ENCODE measurements around the gene CLSTN3.
A peak's percentile ranks its signal among the peaks of the same experiment; 100 is the strongest.
"Not testable (repeated sequence)": the region's sequence is repeated elsewhere in the genome, so short reads cannot be mapped to it uniquely, and the experiment has no call there.

The CLSTN3 gene

GRCh38 chr12:7154042-7154441, 23.9 kb downstream of the CLSTN3 start:
- no peak for DNase-seq

DNA sequence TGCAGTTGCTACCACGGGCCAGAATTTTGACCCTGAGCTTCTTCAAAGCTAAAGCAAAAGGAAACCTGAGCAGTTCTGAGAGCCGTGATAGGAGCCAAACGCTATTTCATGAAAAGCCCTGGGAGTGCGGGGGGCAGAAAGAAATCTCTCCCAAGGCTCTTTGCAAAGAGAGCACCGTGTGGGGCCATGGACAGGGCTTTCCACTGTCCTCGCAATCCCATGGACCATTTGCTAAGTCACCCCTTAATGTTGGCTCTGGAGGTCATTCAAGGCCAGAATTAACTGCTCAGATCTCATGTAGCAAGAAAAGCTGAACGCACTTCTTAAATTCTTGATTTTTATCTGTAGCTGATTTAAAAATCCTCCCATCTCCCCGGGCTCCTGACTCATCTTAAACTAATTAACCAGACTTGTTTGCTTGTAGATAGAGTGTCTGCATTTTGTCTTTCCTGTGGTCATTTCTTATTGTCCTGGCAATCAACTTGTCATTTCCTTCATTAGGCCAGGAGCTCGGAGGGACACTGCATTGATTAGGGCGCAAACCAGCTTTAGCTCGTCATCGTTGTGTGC, 24.8 kb downstream of the CLSTN3 start:
- DNase-seq: no peak

GRCh38 chr12:7155471-7156034, 25.4 kb downstream of the CLSTN3 start:
- no peak for DNase-seq

DNA sequence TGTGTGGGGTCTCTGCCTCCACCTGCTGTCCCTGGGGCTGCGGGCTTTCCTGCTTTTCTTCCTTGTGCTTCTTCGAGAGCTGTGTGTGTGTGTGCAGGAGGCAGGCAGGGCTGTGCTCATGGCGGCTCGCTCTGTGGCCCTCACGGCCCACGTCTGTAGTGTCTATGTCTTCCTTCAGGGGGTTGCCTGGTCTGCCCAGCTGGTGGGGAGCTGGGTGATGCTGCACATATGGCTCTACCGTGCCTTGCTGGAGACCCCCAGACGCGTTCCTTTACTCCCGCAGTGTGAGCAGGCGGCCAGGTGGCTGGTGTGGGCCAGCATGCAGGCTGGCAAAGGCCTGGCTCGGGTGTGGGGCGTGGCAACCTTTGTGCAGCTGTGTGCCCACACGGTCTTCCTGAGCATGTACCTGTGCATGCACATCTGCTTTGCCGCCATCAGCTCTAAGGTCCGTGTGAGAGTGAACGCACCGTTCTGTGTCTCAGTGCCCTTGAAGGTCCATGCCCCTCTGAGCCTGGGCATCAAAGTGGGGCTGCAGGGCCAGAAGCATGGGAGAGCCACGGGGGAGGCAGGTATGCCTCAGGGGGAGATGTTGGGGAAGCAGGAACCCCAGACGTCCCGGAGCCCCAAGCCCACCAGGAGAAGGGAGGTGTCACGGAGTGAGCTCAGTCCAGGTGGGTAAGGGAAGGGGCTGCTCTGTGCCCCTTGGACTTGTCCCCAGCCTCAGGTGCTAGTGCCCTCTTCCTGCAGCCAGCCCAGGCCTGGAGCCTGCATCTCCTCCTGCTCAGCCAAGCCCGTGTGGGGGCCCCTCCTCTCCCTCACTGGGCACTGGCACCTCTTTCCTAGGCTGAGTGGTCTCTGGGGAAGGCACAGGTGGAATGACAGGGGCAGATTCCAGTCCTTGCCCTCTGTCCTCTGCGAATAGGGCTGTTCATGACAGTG, 26.4 kb downstream of the CLSTN3 start:
- DNase-seq: no peak

- no peak for DNase-seq
Observed at GRCh38 chr12:7157391-7157790, 27.2 kb downstream of the CLSTN3 start.

- DNase-seq: no peak
Observed at GRCh38 chr12:7158781-7159609, 28.8 kb downstream of the CLSTN3 start.

GRCh38 chr12:7160183-7160582, 30.0 kb downstream of the CLSTN3 start:
- no peak for DNase-seq

DNA sequence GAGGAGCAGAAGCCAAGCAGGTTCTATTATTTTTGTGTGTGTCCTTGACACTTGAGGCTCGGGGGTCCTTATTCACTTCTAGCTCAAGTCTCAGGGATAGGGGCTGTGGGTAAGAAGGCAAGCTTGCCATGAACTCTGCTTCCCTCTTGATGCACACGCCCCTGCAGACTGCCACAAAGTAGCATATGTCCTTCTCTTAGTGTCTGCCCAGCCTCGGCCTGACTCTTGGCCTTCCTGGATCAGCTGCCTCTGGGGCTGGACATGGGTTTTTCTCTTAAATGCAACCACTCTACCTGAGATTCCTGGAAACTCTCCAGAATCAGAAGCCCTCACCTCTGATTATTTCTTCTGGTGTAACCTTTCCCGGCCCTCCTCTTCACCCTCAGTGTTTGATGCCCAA, 31.2 kb downstream of the CLSTN3 start:
- DNase-seq: no peak

GRCh38 chr12:7161811-7162210, 31.6 kb downstream of the CLSTN3 start:
- DNase-seq: no peak

- no peak for DNase-seq
Observed at GRCh38 chr12:7162691-7163114, 32.5 kb downstream of the CLSTN3 start.

GRCh38 chr12:7169951-7170350, 39.8 kb downstream of the CLSTN3 start:
- DNase-seq: no peak

DNA sequence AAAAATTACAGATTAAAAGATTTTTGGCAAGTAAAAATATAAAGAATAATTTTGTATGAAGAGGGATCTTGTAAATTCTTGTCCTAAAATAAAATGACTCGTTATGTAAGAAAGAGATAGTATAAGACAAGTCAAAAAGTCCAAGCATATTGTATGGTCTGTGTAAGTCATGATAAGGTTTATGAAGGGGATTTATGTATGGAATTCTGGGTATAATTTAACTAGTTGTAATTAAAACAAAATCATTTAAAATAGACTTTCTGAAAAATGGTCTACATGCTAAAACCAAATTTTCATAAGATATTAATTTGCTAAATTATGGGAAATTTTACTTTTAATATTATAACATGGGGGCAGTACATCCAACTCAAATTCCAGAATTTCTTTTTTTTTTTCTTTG, 41.7 kb downstream of the CLSTN3 start:
- DNase-seq: no peak

DNA sequence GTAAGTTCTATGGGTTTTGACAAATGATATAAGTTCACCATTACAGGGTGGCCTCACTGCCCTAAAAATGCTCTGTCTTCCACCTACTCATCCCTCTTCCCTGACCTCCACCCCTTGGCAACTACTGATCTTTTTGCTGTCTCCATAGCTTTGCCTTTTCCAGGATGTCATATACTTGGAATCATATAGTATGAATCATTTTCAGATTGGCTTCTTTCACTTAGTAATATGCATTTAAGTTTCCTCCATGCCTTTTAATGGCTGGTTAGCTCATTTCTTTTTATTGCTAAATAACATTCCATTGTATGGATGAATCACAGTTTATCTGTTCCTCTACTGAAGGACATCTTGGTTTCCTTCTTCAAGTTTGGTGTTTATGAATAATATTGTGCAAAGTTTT, 45.3 kb downstream of the CLSTN3 start:
- no peak for DNase-seq

GRCh38 chr12:7176595-7176994, 46.4 kb downstream of the CLSTN3 start:
- DNase-seq: no peak

DNA sequence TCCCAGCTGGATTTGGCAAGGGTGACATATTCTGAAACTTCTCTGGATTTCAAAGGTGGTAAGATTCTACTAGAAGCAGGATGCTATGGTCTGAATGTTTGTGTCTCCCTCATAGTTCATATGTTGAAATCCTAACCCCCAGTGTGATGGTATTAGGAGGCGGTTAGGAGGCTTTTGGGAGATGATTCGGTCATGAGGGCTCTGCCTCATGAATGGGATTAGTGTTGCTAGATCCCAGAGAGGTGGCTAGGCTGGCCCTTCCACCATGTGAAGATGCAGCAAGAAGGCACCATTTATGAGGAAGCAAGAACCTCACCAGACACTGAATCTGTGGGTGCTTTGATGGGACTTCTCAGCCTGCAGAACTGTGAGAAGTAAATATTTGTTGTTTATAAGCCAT, 48.3 kb downstream of the CLSTN3 start:
- no peak for DNase-seq

DNA sequence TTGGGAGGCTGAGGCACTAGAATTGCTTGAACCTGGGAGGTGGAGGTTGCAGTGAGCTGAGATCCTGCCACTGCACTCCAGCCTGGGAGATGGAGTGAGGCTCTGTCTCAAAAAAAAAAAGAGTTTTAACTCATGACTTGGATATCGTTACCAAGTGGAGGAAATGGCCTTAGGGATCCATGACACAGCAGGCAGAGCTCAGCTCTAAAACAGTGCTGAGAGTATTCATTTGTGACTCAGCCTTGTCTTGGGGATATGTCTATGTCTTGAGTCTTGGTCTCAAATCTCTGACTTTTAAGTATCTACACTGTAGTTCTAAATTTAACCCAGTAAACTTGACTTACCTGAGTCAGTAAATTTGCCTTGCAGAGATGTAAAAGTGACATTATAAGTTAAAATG, 50.5 kb downstream of the CLSTN3 start:
- no peak for DNase-seq

DNA sequence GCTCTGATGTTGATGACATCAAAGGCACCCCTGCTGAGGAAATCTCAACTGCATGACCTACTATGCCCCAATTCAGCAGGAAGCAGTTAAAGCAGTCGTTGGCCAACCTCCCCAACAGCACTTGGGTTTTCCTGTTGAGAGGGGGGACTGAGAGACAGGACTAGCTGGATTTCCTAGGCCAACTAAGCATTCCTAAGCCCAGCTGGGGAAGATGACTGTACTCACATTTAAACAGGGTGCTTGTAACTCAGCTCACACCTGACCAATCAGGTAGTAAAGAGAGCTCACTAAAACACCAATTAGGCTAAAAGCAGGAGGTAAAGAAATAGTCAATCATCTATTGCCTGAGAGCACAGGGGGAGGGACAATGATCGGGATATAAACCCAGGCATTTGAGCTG, 55.9 kb downstream of the CLSTN3 start:
- DNase-seq: not testable (repeated sequence)

- peak; percentile 11 to 49 for DNase-seq
Observed at GRCh38 chr12:7188562-7189397, 58.6 kb downstream of the CLSTN3 start.

GRCh38 chr12:7189398-7190267, 59.5 kb downstream of the CLSTN3 start, which contains the start of gene PEX5:
Gene PEX5 (plus strand): TSS chr12:7189686. CDS start chr12:7190378, 692 bp downstream.
- DNase-seq: peak; percentile 83 to 93

GRCh38 chr12:7190268-7191055, 60.3 kb downstream of the CLSTN3 start:
- no peak for DNase-seq

Measured in NCI-H446 (cell line).